ENCODE results near the gene LIN9. TPM values are rescaled to one million over a fixed set of nuclear protein-coding genes. Genes with fewer than 3 reads are reported as not detected.

The LIN9 gene
- total and polyA plus RNA-seq, 2 experiments from 2014 or later, result 11.8 to 16.9 TPM

DNA sequence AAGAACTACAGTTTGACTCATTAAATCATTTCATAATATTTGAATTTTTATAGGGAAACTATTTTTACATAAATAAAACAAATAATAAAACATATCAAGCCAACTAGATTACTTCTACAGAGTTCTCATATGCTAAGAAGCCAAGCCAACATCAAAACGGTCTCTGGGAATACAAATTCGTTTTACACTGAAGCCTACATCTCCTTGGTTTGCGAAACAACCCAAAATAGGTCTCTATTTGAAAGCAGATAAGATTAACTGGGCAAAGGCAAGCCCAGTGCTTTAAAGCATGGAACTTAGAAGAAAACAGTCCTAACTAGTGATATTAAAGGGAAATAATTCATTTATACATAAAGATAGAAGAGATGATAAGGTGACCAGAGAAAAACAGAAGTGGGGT is 60.2 kb downstream of the LIN9 start:
- H3K4me1 ChIP-seq (ENCODE audit: insufficient read depth), result no peaks in the 10 kb centered on the region
- no peaks in the 10 kb centered on the region for H3K27me3 Mint-ChIP-seq (ENCODE audit: insufficient read depth, low read depth, poor library complexity)
- H3K9me3 Mint-ChIP-seq, result no peaks in the 10 kb centered on the region
- H3K4me3 ChIP-seq, result no peak overlapping the region
- H3K79me2 ChIP-seq (replicated peaks; ENCODE audit: insufficient read depth), result no peaks in the 10 kb centered on the region
- peaks cover 8% of the 10 kb centered on the region for H3K36me3 ChIP-seq (ENCODE audit: insufficient read depth)
- ATAC-seq, result no peak
- peaks cover 12% of the 10 kb centered on the region; the same call in 2 of the 3 replicates for H3K36me3 Mint-ChIP-seq (ENCODE audit: low read depth)
- no peaks in the 10 kb centered on the region for H3K9me2 ChIP-seq (ENCODE audit: insufficient read depth)
- H4K20me1 ChIP-seq (replicated peaks; ENCODE audit: insufficient read depth), result 0 out of 2 replicates have a peak, but pooled peaks cover 4% of the 10 kb centered on the region
- H3F3A ChIP-seq (replicated peaks; ENCODE audit: low read depth), result no peaks in the 10 kb centered on the region; the same call in 1 of the 2 replicates
- H3K4me2 ChIP-seq, result no peak overlapping the region
- DNase-seq (ENCODE audit: low spot score), result no peak
- no peak overlapping the region for H2AFZ ChIP-seq
- H3K27ac ChIP-seq (ENCODE audit: low read depth), result no peak overlapping the region
- H3K27me3 ChIP-seq (ENCODE audit: insufficient read depth), result no peaks in the 10 kb centered on the region
- H3K4me3 Mint-ChIP-seq, result no peak overlapping the region
- TF ChIP-seq, protein P1, sequence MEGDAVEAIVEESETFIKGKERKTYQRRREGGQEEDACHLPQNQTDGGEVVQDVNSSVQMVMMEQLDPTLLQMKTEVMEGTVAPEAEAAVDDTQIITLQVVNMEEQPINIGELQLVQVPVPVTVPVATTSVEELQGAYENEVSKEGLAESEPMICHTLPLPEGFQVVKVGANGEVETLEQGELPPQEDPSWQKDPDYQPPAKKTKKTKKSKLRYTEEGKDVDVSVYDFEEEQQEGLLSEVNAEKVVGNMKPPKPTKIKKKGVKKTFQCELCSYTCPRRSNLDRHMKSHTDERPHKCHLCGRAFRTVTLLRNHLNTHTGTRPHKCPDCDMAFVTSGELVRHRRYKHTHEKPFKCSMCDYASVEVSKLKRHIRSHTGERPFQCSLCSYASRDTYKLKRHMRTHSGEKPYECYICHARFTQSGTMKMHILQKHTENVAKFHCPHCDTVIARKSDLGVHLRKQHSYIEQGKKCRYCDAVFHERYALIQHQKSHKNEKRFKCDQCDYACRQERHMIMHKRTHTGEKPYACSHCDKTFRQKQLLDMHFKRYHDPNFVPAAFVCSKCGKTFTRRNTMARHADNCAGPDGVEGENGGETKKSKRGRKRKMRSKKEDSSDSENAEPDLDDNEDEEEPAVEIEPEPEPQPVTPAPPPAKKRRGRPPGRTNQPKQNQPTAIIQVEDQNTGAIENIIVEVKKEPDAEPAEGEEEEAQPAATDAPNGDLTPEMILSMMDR (conservative IDR thresholded peaks at IDR 0.05; ENCODE audit: low read depth in 2 of 2), result no peak
- TF ChIP-seq JUNB (IDR thresholded peaks at IDR 0.05; ENCODE audit: unreplicated experiment), result no peak
- TF ChIP-seq NANOG (IDR thresholded peaks at IDR 0.05; ENCODE audit: borderline replicate concordance), result no peak
- TF ChIP-seq POLR2AphosphoS5 (IDR thresholded peaks at IDR 0.05; ENCODE audit: low read depth), result no peak
- TF ChIP-seq, protein P2, sequence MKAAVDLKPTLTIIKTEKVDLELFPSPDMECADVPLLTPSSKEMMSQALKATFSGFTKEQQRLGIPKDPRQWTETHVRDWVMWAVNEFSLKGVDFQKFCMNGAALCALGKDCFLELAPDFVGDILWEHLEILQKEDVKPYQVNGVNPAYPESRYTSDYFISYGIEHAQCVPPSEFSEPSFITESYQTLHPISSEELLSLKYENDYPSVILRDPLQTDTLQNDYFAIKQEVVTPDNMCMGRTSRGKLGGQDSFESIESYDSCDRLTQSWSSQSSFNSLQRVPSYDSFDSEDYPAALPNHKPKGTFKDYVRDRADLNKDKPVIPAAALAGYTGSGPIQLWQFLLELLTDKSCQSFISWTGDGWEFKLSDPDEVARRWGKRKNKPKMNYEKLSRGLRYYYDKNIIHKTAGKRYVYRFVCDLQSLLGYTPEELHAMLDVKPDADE (IDR thresholded peaks at IDR 0.05), result no peak
- TF ChIP-seq STAT1 (IDR thresholded peaks at IDR 0.05; ENCODE audit: unreplicated experiment), result no peak
- TF ChIP-seq EZH2phosphoT487 (IDR thresholded peaks at IDR 0.05; ENCODE audit: unreplicated experiment), result no peak
- TF ChIP-seq ZNF331 (CRISPR knock-in tag; IDR thresholded peaks at IDR 0.05; ENCODE audit: low read depth), result no peak
- TF ChIP-seq, protein P3, sequence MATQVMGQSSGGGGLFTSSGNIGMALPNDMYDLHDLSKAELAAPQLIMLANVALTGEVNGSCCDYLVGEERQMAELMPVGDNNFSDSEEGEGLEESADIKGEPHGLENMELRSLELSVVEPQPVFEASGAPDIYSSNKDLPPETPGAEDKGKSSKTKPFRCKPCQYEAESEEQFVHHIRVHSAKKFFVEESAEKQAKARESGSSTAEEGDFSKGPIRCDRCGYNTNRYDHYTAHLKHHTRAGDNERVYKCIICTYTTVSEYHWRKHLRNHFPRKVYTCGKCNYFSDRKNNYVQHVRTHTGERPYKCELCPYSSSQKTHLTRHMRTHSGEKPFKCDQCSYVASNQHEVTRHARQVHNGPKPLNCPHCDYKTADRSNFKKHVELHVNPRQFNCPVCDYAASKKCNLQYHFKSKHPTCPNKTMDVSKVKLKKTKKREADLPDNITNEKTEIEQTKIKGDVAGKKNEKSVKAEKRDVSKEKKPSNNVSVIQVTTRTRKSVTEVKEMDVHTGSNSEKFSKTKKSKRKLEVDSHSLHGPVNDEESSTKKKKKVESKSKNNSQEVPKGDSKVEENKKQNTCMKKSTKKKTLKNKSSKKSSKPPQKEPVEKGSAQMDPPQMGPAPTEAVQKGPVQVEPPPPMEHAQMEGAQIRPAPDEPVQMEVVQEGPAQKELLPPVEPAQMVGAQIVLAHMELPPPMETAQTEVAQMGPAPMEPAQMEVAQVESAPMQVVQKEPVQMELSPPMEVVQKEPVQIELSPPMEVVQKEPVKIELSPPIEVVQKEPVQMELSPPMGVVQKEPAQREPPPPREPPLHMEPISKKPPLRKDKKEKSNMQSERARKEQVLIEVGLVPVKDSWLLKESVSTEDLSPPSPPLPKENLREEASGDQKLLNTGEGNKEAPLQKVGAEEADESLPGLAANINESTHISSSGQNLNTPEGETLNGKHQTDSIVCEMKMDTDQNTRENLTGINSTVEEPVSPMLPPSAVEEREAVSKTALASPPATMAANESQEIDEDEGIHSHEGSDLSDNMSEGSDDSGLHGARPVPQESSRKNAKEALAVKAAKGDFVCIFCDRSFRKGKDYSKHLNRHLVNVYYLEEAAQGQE (IDR thresholded peaks at IDR 0.05; ENCODE audit: unreplicated experiment), result no peak
- no peak for TF ChIP-seq ZNF114 (CRISPR knock-in tag; IDR thresholded peaks at IDR 0.05)
- TF ChIP-seq, protein P4, sequence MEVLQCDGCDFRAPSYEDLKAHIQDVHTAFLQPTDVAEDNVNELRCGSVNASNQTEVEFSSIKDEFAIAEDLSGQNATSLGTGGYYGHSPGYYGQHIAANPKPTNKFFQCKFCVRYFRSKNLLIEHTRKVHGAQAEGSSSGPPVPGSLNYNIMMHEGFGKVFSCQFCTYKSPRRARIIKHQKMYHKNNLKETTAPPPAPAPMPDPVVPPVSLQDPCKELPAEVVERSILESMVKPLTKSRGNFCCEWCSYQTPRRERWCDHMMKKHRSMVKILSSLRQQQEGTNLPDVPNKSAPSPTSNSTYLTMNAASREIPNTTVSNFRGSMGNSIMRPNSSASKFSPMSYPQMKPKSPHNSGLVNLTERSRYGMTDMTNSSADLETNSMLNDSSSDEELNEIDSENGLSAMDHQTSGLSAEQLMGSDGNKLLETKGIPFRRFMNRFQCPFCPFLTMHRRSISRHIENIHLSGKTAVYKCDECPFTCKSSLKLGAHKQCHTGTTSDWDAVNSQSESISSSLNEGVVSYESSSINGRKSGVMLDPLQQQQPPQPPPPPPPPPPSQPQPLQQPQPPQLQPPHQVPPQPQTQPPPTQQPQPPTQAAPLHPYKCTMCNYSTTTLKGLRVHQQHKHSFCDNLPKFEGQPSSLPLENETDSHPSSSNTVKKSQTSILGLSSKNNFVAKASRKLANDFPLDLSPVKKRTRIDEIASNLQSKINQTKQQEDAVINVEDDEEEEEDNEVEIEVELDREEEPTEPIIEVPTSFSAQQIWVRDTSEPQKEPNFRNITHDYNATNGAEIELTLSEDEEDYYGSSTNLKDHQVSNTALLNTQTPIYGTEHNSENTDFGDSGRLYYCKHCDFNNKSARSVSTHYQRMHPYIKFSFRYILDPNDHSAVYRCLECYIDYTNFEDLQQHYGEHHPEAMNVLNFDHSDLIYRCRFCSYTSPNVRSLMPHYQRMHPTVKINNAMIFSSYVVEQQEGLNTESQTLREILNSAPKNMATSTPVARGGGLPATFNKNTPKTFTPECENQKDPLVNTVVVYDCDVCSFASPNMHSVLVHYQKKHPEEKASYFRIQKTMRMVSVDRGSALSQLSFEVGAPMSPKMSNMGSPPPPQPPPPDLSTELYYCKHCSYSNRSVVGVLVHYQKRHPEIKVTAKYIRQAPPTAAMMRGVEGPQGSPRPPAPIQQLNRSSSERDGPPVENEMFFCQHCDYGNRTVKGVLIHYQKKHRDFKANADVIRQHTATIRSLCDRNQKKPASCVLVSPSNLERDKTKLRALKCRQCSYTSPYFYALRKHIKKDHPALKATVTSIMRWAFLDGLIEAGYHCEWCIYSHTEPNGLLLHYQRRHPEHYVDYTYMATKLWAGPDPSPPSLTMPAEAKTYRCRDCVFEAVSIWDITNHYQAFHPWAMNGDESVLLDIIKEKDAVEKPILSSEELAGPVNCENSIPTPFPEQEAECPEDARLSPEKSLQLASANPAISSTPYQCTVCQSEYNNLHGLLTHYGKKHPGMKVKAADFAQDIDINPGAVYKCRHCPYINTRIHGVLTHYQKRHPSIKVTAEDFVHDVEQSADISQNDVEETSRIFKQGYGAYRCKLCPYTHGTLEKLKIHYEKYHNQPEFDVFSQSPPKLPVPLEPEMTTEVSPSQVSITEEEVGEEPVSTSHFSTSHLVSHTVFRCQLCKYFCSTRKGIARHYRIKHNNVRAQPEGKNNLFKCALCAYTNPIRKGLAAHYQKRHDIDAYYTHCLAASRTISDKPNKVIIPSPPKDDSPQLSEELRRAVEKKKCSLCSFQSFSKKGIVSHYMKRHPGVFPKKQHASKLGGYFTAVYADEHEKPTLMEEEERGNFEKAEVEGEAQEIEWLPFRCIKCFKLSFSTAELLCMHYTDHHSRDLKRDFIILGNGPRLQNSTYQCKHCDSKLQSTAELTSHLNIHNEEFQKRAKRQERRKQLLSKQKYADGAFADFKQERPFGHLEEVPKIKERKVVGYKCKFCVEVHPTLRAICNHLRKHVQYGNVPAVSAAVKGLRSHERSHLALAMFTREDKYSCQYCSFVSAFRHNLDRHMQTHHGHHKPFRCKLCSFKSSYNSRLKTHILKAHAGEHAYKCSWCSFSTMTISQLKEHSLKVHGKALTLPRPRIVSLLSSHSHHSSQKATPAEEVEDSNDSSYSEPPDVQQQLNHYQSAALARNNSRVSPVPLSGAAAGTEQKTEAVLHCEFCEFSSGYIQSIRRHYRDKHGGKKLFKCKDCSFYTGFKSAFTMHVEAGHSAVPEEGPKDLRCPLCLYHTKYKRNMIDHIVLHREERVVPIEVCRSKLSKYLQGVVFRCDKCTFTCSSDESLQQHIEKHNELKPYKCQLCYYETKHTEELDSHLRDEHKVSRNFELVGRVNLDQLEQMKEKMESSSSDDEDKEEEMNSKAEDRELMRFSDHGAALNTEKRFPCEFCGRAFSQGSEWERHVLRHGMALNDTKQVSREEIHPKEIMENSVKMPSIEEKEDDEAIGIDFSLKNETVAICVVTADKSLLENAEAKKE (CRISPR knock-in tag; IDR thresholded peaks at IDR 0.05), result no peak
- TF ChIP-seq EZH2 (IDR thresholded peaks at IDR 0.05; ENCODE audit: low read depth, unreplicated experiment), result no peak
- TF ChIP-seq CREB1 (CRISPR knock-in tag; IDR thresholded peaks at IDR 0.05; ENCODE audit: low read depth), result no peak
- H3K27ac Mint-ChIP-seq, result no peak overlapping the region
- no peaks in the 10 kb centered on the region for H3K4me1 Mint-ChIP-seq

All from GM23338 (cell line).